ENCODE measurements around the gene IQCH.

Gene IQCH

DNA sequence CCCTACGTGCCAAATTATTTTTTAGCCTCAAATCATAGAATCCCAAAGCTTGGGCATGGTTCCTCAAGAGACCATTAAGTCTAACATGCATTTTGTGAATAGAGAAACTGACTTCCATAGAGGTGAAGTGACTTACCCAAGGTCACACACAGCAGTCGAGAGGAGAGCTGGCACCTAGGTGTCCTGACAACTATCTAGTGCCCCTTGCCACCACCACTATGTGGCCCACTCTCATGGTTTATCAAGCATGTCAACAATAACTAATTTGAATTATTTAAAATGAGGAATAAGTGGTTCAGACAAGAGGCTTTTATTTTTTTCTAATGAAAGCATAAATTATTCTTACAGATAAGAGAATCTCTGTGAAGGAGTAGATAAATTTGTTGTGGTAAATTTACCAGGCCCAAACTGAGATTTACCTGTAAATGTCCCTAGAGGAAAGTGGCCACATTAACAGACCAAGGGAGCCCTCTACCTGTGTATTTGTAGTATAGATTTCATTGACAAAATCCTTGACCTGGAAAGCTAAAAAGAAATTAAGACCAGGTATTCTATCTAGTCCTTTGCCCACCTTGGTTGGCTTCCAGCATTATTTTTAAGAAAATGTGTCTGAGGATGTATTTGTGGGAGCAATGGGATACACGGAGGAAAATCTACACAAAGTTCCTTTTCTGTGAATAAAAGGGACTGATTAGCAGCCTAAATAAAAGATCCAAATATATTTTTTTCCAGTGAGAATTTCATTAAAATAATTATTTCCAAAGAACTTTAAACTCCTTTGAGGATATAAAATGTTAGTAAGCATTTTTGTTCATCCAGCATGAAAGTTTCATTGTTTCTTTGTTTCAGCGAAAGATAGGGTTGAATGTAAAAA, 49.1 kb downstream of the IQCH start:
- DNase-seq, result no peak

DNA sequence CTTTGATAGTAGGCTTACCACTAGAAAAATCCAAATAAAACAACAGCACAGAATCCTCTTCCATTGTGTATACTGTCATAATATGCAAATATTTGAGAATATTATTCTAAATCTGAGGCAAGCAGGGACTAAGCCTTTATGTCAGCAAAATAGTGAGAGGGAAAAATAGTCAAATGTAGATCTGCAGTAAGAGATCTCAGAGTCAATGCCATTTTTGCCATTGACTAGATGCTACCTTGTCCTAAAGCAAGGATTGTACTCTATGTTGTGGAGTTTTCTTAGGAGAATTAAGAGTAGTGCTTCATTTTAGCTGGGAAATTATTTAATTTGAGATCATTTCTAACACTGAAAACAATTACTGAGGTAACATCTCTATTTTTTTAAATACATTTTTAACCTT, 50.2 kb downstream of the IQCH start:
- no peak for DNase-seq

- no peak for DNase-seq
These were observed 50.9 kb downstream of the IQCH start for GRCh38 chr15:67305506-67305905.

DNA sequence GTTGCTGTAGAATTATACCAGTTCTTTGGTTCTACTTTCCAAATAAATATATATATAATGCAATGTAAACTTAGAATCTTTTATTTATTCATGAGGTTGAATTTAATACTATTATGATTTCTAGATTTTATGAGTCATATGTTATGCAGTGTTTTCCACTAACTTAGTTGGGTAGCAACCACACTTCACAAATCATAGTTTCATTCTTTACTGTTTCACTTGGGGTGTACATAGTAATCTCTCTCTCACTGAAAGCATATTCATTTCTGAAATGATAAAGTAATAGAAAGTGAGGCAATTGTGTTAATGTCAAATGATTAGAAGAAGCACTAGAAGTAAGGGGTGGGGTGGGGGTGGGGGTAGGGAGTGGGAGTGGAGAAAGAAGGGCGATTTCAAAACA, 52.6 kb downstream of the IQCH start:
- no peak for DNase-seq

DNA sequence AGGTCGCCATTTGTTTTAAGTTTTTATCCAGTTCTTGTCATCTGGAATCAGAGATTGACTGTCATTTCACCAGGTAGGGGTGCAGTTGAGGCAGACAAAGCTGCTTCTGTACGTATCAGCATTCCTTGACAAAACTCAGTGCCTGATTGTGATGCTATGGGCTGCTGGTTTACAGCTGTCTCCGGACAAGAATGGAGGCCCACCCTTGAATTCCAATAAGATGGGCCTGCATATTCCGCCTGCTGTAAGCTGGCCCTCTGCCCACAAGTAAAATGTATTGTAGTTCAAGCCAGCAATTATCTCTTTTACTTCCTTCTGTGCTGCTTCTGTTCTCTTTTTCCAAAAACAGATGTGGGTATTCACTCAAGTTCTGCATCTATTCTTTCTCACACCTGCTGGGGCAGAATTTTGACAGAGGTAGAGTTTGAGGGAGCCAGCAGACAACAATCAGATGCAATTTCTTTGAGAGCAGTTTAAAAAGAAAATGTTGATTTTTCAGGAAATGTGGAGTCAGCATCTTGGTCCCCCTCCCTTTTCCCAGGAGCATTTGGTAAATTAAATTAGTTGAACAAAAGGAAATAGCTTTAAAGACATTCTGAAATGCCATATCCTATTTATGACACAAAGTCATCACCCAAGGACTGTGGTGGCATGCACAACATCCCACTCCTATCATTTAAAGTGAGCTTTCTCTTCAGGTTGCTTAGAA, 53.5 kb downstream of the IQCH start:
- DNase-seq, result peak; percentile 26

DNA sequence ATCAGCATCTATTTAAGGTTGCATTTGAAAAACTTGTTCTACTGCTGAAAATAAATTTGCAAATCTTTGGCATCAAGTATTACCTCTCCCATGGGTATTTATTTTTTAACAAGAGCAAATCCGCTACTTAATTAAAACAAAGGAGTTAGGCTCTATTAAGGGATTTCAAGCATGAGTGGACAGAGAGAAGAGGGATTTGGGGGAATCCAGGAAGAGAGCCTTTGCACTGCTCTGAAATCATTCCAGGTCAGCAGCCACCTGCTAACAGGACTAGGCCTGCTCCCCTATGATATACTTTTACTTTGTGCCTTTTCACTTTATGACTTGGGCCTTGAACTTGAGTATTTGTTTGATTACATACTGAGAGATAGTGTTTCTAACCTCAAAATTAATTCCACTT, 57.1 kb downstream of the IQCH start:
- DNase-seq, result no peak

- peak; percentile 20 for DNase-seq
These were observed 65.4 kb downstream of the IQCH start for GRCh38 chr15:67319961-67320360.

DNA sequence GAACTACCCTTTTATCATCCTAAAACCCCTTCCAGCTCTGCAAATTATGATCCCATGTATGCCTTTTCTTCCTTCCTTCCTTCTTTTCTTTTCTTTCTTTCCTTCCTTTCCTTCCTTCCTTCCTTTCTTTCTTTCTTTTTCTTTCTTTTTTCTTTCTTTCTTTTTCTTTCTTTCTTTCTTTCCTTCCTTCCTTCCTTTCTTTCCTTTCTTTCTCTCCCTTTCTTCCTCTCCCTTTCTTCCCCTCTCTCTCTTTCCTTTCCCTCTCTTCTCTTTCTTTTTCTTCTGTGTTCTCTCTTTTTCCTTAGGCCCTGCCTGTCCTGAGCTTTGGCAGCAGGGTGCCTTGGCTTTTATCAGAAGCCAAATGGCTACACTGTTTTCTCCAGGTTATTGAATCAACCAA, 66.8 kb downstream of the IQCH start:
- no peak for DNase-seq

GRCh38 chr15:67322481-67322880, 67.9 kb downstream of the IQCH start:
- peak; percentile 21 for DNase-seq

DNA sequence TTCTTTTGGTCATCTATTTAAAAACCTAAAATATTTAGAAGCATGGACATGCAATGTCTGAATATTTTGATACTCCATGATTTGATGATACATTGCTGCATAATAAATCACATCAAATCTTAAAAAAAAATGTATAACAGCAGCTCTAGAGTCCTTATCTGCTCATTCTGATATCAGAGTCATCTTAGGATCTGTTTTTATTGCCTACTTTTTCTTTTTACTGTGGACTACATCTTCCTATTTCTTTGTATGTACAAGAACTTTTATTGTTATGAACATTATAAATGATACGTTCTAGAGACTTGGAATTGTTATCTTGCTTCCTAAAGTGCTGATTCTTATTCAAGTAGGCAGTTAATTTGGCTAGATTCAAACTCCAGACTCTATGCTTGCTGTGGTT, 72.7 kb downstream of the IQCH start:
- DNase-seq, result no peak

- no peak for DNase-seq
These were observed 73.2 kb downstream of the IQCH start for GRCh38 chr15:67327737-67328136.

- DNase-seq, result no peak
These were observed 75.6 kb downstream of the IQCH start for GRCh38 chr15:67329984-67330733.

DNA sequence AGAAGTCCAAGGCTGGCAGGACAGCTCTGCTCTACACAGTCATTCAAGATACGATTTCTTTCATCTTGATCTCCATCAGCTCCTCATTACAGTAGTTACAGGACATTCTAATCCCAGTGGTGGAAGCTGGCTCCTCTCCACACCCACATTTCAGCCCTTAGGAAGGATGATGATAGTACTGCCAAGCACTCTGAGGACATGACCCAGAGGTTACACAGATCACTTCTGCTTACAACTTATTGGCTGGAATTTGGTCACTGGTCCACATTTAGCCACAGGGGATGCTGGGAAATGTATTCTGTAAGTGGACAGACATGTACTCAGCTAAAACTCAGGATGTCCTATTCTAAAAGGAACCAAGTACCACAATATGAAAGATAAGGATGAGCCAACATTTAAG, 77.1 kb downstream of the IQCH start:
- DNase-seq, result peak; percentile 25

GRCh38 chr15:67335026-67335425, 80.4 kb downstream of the IQCH start:
- DNase-seq, result no peak

- no peak for DNase-seq
These were observed 81.1 kb downstream of the IQCH start for GRCh38 chr15:67335534-67336222.

DNA sequence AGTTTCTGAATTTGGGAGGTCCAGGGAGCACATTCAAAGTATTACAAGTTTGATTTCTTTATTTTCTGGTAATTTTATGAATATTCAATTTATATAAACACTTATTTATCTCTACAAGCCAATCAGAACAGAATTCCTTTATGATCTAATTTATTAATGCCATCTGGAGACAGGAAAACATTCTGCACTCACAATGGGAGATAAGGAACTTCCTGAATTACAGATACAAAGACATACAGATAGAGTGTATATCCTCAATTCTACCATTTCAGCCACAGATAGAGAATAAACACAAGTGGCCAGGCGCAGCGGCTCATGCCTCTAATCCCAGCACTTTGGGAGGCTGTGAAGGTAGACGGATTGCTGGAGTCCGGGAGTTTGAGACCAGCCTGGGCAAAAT, 86.0 kb downstream of the IQCH start:
- DNase-seq, result no peak

DNA sequence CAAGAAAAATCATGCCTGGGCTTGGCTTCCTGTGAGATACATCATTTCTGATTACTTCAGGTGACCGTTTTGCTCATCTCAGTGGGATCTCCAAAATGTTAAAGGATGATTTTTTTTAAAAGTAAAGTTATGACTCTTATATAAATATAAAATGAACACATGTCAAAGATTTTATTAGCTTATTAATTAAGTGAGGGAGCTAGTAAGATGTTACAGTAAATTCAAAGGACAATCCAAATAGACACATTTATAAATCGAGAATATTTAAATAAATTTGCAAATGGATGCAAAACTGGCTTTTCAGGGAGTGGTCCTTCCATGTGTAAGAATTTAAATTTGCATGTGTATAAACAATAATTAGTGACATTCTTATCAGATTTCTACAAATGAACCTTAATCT, 87.0 kb downstream of the IQCH start:
- DNase-seq, result no peak

- DNase-seq, result no peak
These were observed 88.6 kb downstream of the IQCH start for GRCh38 chr15:67343206-67343605.

GRCh38 chr15:67349634-67350033, 95.0 kb downstream of the IQCH start:
- DNase-seq, result no peak

DNA sequence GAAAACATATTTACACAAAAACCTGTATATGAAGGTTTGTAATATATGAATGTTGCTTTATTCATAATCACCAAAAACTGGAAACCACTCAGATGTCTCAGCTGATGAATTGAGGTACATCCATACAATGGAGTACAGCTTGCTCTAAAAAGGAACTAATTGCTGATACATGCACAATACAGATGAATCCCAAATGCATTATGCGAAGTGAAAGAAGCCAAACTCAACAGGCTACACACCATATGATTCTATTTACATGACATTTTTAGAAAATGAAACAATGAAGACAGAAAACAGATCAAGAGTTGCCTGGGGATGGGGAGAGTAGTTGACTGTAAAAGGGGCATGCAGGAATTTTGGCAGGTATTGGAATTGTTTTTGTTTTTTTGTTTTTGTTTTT, 95.5 kb downstream of the IQCH start:
- DNase-seq, result no peak

DNA sequence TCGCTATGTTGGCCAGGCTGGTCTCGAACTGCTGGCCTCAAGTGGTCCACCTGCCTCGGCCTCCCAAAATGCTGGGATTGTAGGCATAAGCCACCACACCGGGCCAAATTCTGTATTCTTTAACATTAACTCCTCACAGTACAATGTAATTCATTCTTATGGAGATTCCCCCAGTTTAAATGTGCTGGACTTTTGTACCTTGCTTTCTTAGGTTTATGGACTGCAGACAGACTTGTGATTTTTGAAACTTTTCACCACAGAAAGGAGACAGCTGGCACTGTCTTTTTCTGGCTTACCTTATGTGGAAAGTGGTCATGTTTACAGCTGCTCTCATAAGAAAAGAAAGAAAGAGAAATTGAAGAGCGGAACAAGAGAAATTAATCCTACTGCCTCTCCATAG, 103.8 kb downstream of the IQCH start:
- no peak for DNase-seq

DNA sequence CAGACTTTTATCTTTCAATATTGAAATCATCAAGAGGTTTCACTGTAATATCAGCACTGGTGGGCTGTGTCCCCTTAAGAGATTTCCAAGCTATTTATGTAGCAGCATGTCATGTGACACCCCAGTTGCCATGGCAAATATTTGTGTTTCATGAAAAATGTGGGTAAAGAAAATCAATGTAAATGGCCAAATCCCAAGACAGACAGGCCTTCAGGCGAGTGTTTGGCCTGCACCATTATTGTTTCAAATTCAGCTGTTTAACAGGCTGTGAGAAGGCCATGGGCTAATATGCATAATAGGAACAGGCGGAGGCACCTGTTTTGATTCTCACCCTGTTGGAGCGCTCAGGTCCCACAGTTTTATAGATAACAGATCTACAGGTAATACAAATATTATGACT, 104.2 kb downstream of the IQCH start:
- DNase-seq, result no peak

DNA sequence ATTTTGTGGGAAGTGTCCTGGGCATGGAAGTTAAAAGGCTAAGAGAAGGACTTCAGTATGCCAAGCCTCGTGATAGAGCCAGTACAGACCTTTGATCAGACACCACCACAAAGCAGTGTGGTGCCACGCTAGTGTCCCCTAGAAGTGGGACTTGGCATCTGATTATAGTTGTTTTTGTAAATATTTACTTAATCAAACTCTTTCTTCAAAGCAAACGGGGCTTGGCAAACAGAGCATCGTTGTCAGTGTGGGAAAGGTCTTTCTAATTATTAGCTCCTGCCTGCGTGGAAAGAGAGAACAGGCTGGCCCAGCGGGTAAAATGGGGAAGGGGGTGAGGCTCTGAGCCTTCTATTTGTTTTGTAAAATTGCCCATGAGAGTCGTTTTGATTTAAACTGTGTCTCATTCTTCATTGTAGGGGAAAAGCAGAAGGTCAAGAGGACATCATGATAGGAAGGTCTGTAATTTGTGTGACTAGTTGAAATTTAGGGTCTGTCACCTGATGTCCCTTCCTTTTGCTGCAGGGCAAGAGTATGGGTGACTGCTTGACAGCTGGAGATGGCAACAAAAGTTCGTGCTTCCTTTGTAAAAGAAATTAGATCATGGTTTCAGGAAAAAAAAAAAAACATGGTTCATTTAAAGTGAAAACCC, 105.0 kb downstream of the IQCH start:
- no peak for DNase-seq

Data from femur (tissue), 1 donor.